ENCODE measurements around the gene SETD4.
"Not testable (repeated sequence)": the region's sequence is repeated elsewhere in the genome, so short reads cannot be mapped to it uniquely, and the experiment has no call there.

Gene SETD4, protein sequence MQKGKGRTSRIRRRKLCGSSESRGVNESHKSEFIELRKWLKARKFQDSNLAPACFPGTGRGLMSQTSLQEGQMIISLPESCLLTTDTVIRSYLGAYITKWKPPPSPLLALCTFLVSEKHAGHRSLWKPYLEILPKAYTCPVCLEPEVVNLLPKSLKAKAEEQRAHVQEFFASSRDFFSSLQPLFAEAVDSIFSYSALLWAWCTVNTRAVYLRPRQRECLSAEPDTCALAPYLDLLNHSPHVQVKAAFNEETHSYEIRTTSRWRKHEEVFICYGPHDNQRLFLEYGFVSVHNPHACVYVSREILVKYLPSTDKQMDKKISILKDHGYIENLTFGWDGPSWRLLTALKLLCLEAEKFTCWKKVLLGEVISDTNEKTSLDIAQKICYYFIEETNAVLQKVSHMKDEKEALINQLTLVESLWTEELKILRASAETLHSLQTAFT

DNA sequence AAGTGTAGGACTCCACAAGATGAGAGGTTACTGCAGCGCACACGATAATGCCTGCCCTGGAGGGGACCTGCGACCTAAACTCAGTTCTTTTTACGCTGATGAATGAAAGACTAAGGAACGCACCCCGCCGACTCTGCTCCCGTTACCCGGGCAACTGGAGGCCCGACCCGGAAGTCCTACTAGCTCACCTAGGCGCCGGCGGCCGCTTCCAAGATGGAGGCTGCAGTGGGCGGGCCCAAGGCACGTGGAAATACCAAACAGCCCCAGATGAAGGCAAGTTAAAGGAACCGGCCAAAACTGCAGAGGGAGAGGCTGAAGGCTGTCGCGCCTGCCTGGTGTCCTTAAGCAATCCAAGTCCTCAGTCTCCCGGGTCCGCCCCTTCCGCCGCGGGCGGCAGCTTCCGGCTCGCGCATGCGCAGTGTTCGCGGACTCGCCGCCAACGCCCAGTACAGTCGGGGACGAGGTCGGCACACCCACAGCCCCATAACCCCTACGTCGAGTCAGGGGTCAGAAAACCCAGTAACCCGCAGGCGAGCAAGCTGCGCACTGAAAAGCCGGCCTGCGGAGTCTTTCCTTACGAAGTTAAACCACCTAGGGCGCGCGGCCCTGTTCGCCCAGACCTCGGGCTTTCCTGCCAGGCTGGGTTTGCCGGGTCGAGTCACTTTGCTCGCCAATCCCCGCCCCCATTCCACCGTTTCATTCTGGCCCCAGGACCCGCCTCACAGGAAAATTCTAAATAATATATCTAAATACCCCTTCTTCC is at the start of gene SETD4:
SETD4 (minus strand) TSS at position 368 of the 763 bp plus-strand sequence. CDS start 1,638 bp downstream, outside the sequence.
- DNase-seq, result peak; percentile 95

DNA sequence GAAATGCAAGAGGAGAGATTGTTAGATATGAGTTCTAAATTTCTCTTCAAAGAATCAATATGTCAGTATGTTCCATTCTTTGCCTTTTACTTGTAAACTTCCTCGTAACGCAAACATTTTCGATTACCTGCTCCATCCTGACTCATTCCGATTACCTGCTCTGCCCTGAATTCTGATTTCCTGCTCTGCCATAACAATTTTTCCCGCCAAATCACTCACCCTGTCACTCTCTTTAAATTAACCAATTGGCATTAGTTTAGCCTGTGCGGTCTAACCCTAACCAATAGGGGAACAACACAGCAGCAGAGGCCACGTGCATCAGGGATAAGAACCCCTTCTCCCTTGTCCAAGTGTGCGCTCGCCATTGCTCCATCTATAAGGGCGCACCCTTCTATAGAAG is 49.5 kb upstream of the SETD4 start:
- no peak for DNase-seq

DNA sequence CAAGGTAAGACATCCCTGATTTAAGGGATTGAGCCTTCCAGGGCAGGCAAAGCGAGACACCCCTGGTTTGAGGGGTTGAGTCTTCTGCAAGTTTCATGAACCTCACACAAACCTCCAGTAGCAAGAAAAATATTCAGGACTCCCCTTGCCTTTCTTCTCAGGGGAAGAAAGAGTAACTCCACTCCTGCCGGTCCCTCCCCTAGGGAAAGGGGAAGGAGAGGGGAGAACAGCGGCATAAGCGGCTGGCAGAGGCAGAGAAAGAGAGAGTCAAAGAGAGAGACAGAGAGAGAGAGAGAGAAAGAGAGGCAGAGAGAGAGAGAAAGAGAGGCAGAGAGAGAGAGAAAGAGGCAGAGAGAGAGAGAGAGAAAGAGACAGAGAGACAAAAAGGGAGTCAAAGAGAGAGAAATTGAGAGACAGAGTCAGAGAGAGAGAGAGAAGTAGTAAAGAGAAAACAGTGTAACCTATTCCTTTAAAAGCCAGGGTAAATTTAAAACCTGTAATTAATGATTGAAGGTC is 45.1 kb upstream of the SETD4 start:
- DNase-seq, result no peak

DNA sequence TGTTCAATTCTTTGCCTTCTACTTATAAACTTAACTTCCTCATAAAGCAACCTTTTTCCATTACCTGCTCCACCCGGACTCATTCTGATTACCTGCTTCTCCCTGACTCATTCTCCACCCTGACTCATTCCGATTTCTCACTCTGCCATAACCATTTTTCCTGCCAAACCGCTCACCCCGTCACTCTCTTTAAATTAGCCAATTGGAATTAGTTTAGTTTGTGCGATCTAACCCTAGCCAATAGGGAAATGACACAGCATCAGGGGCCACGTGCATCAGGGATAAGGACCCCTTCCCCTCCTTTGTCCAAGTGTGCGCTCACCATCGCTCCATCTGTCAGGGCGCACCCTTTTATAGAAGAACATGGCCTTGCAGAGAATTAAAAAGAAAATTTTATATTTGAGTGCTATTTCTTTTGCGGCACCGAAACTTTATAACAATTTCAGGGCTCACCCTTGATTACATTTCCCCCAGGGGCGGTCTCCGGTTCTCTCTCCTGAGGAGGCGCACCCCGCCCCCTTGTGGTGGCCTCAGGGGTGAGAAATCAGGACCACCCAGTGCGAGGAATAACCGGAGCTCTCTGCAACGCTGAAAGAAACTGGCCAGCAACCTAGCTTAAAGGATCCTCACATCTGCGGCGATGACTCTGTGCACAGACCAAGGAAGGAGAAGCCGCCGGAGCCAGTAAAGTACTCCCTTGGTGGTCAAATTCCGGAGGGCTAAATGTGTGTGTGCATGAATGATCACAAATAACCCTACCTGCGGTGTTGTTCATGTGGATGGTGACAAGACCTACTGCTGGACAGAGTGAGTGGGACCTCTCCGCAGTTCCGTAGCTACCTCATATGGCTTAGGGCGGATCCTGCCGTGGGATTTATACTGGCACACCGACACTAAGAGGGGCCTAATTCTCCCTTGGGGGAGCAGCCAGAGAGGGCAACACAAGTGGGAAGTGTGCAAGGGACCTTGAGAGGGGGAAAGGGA is 44.3 kb upstream of the SETD4 start:
- DNase-seq, result peak; percentile 43

DNA sequence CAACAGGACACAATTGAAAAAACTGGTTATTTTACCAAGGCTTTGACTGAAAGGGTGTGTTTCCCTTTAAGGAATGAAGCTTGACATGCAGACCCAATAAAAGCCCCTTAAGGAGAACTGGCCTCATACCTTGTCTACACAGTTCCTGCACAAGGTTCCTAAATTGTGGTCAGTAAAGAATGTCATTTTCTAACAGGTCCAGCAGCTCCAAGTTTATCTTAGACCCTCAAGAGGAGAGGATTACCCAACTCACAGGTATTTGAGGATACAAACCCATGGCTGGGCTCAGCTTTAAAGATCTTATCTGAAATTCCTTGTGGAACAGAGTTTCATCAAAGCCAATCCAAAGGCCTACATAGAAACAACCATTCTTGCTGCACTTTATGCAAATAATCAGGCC is 43.1 kb upstream of the SETD4 start:
- no peak for DNase-seq

DNA sequence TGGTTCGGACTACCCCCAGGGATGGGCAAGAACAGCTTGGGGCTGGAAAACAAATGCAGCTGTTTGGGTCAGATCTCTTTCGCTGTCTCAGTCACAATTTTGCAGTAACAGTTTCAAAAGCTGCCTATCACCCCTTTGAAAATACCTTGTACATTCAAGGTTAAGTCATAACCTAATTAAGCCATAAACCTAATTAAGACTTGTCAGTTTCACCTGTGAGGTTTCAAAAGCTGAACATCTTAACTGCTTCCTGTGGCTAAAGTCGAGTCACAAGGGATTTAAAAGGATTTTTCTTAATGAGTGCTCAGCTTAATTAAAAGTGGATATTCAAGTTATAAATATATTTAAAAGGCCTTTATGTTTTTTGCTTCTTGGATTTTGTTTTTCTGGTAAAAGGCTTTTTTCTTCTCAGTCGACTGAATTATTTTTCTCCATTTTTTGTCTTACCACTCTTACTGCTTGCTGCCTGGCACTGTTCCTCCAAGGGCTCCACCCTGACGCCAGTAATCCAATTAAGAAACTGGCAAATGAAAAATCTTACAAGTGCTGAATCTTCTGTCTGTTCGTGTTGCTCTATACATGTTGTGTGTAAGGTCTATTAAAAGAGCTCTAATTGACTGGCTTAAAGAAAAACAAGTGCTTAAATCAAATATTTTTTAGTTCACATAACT is 40.8 kb upstream of the SETD4 start:
- DNase-seq, result no peak

DNA sequence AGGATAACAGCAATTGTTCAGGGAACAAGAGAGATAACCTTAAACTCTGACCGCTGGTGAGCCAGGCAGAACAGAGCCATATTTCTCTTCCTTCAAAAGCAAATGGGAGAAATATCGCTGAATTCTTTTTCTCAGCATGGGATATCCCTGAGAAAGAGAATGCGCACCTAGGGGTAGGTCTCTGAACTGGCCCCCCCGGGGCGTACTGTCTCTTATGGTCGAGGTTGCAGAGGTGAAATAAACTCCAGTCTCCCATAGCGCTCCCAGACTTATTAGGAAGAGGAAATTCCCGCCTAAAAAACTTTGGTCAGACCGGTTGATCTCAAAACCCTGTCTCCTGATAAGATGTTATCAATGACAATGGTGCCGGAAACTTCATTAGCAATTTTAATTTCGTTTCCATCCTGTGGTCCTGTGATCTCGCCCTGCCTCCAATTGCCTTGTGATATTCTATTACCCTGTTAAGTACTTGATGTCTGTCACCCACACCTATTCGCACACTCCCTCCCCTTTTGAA is 39.4 kb upstream of the SETD4 start:
- DNase-seq, result not testable (repeated sequence)

DNA sequence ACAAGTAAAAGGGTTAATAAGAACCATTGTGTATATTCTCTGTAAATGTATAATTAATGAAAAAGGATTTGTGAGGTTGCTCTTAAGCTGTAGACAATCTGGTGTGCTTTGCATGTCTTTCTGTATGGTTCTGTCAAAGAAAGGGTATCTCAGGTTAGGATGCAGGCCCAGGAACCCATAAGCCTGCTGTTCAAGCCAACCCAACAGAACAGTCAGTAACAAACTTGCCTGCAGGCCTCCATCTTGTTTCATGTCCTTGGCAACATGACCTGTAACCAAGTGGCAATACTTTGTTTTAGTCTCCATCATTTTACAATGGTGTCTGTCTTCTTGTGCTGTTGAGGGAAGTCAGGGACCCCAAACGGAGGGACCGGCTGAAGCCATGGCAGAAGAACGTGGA is 38.7 kb upstream of the SETD4 start:
- no peak for DNase-seq

DNA sequence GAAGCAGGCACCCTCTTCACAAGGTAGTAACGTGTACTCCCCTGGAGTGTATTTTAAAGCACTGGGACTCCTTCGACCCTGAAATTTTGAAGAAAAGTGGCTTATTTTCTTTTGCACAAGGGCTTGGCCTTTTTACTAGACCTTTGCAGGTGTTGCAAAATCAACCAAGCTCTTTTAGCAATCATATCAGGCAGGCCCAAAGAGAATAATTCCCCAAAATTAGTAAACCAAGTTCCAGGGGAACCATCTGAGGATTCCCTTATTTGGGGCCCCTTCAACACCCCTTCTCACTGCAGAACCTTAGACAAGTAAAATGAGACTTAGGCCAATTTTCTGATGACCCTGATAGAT is 37.8 kb upstream of the SETD4 start:
- no peak for DNase-seq

DNA sequence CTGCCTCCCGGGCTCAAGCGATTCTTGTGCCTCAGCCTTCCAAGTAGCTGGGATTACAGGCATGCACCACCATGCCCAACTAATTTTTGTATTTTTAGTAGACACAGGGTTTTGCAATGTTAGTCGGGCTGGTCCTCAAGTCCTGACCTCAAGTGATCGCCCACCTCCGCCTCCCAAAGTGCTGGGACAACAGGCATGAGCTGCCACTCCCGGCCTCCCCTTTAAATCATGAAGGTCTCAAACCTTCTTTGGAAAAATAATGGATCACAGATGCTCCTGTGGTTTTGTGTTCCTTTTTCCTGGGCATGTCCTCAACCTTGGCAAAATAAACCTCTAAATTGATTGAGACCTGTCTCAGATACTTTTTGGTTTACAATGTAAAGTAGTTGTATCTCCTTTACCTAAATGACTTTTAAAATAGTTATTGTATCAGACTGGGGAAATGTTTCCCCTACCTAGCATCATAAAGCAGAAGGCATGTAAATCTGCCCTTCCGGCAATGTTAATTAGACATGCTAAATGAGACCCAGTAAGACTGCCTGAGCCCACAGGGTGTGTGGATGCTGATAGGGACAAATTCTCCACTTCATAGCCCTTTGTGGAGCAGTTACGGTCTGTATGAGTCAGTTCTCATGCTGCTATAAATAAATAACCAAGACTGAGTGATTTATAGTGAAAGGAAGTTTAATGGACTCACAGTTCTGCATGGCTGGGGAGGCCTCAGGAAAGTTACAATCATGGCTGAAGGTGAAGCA is 37.3 kb upstream of the SETD4 start:
- DNase-seq, result no peak

DNA sequence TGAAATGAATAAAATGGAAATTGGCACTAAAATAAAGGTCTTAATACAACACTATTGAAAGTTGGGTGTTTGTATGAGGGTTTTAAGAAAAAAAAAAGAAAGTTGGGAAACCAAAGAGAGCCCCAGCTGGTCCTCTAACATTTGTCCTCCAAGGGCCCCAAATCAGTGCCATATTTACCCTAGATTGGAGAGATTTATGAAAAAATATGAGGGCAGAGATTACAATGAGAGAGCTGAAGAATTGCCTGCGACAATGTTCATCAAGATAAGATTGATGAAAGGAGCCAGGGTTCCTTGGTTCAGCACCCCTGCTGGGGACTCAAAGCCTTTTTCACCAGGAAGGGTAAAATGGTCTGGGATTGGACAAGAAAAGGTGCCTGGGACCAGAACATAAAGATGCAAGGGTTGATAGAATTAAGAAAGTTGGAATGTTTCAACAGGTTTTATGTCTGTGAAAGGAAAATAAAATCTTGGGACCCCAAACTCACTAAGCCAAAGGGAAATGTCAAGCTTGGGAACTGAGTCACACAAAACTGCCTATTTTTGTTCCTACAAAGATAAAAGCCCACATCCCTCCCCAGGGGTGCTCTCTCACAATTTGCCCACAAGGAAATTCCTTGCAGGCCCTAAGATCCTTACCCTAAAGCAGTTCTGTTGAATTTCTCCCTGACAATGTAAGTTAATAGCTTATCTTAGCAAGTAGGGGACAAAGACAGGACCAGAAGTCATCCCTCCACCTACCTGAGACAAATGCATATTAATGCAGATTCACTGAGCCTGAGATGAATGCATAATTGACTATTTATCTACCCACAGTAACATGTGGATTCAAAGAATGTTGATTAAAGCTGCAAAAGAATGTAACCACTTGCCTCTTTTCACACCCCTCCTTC is 36.3 kb upstream of the SETD4 start:
- no peak for DNase-seq

DNA sequence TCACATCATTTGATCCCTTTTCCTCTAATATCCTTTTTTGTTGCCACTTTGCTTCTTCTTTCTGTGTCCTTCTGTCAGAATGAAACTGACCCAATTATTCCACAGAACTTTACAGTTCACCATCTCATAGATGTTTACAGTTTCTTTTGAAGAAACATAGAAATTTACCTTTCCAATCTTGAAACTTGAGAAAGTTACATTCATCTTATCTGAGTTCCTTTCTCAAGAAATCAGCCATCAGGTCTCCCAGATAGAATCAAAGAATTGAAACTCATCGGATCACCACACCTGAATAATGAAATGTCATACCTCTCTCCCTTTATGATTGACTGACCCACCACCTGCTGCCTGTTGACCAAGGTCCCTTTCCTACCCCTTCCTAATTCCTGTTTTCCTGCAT is 33.2 kb upstream of the SETD4 start:
- DNase-seq, result no peak

DNA sequence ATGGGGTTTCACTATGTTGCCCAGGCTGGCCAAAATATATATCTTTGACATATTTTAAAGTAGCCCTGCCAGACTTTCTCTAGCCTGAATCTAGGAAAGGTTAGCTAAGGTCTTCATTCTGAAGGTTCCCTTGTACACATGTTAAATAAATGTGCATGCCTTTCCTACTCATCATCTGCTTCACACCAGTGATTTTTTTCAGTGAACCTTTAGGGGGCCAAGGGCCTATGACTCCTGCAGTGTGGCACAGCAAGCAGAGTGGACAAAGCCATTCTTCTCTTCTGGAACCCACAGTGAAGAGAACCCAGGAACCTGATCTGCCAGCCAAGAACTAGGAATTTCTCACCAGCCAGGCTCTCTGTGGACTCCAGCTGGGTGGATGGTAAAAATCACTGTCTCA is 32.4 kb upstream of the SETD4 start:
- no peak for DNase-seq

DNA sequence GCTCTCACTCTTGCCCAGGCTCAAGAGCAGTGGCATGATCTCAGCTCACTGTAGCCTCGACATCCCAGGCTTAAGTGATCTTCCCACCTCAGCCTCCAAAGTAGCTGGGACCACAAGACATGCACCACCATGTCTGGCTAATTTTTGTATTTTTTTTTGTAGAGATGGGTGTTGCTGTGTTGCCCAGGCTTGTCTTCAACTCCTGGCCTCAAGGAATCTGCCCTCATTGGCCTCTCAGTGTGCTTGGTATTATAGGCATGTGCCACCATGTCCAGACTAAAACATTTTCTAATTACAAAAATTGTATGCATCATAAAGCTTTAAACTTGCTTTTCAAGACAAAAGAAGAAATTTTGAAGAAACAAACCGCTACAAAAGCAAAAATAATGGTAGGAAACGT is 29.6 kb upstream of the SETD4 start:
- no peak for DNase-seq

DNA sequence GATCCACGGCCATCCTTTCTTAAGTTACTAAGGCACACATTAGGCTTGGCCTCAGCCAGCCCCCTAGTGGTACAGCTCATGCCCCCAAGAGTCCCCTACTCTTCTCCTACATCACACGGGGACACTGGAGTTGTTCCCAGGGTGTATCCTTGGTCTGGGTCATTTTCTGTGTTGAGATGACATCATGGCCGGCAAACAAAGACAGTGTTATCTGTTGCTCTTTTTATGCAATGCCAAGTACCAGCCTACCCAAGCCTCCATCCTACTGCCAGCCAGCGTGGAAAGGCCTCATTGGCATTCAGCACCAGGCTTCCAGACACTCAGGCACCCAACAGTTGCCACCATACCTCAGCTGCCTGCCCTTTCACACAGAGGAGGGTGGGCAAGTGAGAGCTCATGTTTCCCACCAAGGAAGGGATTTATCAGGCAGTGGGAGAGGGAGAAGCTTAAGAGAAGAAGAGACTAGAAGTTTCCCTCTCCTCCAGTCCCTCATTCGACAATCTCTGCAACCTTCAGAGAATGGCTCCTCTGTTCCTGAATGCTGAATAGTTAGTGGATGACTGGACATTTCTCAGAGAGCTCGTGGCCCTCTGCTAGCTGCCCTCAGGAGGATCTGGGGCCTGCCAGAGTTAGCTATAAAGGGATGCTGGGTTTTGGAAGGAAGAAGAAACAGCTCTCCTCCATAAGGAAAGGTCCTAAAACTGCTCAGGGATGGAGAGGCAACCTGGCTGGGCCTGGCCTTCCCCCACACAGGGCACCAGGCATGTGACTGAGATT is 27.2 kb upstream of the SETD4 start:
- DNase-seq, result no peak

DNA sequence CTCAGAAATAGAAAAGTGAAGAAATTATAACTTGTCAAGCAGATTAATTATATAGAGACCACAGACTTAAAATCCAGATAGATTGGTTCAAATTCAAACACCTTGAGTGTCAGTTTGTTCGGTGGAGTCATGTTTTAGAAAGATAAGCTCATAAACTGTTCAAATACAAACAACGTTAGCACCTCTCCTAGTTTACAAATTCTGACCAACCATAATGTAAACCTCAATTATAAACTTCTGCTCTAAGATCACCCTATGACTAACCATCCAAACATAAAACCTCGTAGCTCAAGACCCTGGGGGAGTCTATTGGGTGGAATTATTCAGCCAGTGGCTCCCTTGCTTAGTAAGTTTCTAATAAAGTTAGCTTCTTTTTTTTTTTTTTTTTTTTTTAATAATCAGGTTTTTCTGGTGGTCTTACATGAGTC is 21.9 kb upstream of the SETD4 start:
- no peak for DNase-seq

DNA sequence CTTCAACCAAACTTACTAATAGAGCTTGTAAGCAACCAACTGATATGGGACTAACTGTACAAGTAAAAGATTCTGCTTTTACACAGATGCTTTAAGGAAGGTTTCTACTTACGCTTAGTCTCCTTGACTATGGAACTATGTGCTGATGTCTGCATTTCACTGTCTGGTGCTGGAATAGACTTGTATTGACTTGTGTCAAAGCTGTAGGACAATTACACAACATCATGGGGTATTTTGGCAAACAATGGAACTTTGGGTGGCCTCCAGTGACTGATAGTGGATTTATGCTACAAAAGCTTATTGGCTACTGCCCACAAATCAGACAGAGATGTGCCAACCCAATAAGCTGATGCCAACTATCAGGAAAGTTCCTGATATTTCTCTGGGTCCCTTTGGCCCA is 20.1 kb upstream of the SETD4 start:
- no peak for DNase-seq

DNA sequence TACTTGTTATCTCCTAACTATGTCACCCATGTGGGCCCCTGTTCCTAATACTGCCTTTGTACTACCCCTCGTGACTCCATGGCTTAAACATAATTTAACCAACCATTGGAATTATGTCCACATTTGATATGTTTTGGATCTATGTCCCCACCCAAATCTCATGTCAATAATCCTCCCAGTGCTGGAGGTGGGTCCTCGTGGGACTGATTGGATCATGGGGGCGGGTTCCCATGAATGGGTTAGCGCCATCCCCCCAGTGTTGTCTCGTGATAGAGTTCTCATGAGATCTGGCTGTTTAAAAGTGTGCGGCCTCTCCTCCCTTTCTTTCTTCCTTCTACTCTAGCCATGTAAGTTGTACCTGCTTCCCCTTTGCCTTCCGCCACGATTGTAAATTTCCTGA is 19.3 kb upstream of the SETD4 start:
- no peak for DNase-seq

DNA sequence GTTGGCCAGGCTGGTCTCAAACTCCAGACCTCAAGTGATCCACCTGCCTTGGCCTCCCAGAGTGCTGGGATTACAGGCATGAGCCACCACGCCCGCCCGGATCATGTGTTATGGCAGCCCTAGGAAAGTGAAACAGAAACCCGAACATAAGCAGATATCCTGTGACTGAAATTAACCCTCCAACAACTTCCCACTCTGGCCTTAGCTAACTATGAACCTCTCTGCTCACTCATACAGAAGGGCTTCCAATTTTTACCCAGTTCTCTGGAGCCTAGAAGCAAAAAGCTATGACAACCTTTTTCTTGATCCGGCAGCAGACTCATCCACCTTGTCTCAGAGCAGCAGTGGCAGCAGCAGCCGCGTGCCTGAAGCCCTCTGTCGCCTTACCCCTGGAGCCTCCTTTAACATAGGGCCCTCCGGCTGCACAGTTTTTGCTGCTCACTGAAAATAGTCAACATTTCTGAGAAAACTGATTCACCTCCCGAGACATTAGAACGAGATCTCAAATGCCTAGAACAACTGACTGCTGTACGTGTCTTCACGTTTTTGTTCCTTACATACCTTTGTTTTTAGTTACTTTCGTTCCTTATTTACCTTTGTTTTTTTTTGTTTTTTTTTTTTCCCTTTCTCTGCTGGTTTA is 18.8 kb upstream of the SETD4 start:
- peak; percentile 41 for DNase-seq

All from activated CD4-positive, CD25-positive, alpha-beta regulatory T cell treated with anti-CD3 and anti-CD28 coated beads, Interleukin-2, amount 50 U/mL, for 72 hours (primary cell).